ENCODE results near the gene LTBR.
"Not testable (repeated sequence)": the region's sequence is repeated elsewhere in the genome, so short reads cannot be mapped to it uniquely, and the experiment has no call there.

Gene LTBR

GRCh38 chr12:6383572-6384498, at the start of gene LTBR:
Gene LTBR (plus strand): TSS chr12:6384162. CDS start chr12:6384359, 197 bp downstream.
- DNase-seq (ENCODE audit: low read depth), result no peak

DNA sequence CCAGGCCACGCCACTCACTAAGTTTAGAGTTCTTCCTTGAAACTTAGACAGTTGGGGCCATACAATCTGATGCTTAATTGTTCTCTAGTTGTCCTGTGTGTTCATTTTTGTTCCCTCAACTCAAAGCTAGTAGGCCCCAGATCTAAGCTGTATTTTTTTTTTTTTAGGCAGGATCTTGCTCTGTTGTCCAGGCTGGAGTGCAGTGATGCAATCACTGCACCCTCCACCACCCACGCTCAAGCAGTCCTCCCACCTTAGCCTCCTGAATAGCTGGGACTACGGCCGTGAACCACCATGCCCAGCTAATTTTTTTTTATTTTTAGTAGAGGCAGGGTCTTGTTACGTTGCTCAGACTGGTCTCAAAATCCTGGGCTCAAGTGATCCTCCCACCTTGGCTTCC, 49.6 kb upstream of the LTBR start:
- no peak for DNase-seq (ENCODE audit: low read depth)

GRCh38 chr12:6334940-6335450, 49.0 kb upstream of the LTBR start:
- no peak for DNase-seq (ENCODE audit: low read depth)

- DNase-seq (ENCODE audit: low read depth), result peak; percentile 87
Observed at GRCh38 chr12:6335451-6336078, 48.4 kb upstream of the LTBR start.

DNA sequence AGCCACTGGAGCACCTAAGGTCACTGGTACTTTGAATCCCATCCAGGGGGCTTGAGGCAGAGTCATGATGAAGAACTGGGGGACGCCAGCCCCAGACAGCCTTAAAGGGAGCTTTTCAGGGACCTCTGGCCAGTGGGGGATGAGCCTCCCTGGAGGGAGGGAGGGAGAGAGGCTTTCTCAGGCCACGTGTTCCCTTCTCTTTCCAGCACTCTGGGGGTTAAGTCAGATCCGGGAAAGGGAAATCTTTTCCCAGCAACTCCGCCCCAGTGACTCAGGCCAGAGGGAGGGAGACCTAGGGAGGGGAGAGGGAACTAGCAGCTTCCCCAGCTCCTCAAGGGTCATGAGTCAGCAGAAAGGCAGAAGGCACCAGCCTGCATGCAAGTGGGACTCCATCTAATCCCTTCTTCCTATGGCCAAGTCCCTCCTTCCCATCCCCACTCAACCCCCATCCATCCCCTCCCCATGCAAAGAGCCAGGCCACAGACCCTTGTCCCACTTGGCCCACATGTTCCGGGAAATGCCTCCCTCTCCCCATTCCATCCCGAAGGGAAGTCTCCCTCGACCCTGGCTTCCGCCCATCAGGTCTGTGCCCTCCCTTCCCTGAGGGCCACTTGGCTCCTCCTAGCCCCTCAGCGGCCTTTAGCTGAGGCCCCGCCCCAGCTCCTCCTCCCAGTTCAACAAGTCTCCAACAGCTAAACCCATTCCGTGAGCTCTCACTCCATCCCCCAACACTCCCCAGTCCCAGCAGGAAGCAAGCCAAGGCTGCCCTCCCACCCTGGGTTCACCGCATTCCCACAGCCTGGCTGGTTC, 47.7 kb upstream of the LTBR start:
- DNase-seq (ENCODE audit: low read depth), result peak; percentile 45

DNA sequence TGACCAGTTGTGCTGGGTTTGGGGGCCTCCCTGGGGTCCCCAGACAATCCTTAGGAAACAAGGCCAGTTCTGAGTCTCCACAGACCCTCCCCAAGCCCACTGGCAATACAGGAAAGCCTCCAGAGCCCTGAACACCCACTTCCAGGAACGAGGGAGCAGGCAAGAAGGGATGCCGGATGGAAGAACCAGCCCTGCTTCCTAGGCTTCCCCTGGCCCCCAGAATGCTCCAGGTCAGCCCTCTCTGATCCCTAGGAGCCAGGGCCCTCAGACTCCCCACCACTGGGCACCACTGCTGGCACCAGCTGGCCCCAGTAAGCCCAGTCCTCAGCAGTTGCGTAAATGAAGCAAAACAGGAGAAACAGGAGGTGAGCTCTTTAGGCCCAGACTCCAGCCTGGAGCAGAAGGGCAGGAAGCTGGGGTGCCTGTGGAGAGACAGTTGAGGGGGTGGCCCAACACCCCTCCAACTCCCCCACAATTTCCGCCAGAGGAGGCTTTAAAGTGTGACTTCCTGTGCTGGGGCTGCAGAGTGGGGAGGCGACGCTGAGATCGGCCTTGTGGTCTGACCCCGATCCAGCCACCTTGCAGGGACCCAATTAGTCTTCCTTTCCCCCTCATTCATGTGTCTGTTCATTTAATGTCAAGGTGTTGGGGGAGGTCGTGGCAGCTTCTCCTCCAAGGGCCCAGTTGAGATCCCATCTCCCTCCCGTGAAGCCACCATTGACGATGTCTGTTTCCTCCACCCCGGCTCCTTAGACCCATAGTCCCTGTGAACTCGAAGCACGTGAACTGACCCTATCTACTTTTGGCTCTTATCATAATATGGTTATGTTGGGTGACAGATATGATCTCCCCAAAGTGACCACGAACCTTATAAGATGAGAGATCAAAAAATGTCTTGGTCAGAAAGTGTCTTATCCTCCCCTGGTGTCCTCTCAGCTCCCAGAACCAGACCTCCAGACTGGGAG, 46.8 kb upstream of the LTBR start:
- DNase-seq (ENCODE audit: low read depth), result peak; percentile 24

DNA sequence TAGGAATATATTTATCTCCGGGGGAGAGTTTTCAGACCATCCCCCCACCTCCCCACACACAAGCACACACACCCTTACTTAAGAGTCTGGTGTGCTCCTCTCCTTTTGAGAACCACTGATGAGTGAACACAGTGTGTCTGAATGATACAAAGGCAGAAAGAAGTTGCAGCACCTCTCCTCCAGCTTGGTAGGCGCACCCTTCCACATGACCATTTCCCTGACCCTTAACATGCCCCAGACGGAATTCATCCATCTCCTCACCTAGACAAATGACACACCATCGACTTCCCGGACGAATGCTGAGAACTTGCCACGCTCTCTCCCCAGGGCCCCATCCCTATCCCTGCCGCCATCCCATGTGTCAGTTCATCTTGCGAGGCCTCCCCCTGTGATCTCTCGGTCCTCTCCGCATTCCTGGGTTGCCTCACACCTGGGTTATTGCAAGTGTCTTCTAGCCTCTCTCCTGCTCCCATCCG, 46.0 kb upstream of the LTBR start:
- no peak for DNase-seq (ENCODE audit: low read depth)

GRCh38 chr12:6338536-6338935, 45.4 kb upstream of the LTBR start:
- DNase-seq (ENCODE audit: low read depth), result not testable (repeated sequence)

- DNase-seq (ENCODE audit: low read depth), result no peak
Observed at GRCh38 chr12:6338955-6339354, 45.0 kb upstream of the LTBR start.

DNA sequence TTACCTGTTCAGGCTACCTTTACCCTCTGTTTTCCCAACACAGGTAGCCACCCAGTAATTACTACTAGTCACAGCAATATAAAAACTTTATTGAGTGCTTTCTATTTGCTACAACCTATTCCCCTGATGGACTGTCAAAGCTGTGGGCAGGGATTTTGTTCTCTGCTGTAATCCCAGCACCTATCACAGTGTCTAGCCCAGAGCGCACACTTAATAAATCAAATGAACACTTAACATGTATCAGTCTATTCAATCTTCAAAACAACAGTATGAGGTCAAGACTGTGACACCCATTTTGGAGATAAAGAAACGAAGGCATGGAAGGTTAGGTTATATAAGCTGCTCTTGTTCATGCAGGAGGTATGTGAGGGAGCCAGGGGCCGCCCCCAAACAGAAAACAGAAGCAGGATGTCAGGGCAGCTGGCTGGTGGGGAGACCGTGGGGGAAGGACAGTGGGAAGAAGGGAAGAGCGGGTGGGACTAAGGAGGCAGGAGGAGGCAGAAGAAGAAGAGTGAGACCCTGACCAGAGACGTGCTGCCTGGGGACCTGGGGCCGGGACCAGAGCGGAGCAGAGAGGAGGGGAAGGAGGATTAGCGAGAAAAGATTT, 43.8 kb upstream of the LTBR start:
- DNase-seq (ENCODE audit: low read depth), result no peak

DNA sequence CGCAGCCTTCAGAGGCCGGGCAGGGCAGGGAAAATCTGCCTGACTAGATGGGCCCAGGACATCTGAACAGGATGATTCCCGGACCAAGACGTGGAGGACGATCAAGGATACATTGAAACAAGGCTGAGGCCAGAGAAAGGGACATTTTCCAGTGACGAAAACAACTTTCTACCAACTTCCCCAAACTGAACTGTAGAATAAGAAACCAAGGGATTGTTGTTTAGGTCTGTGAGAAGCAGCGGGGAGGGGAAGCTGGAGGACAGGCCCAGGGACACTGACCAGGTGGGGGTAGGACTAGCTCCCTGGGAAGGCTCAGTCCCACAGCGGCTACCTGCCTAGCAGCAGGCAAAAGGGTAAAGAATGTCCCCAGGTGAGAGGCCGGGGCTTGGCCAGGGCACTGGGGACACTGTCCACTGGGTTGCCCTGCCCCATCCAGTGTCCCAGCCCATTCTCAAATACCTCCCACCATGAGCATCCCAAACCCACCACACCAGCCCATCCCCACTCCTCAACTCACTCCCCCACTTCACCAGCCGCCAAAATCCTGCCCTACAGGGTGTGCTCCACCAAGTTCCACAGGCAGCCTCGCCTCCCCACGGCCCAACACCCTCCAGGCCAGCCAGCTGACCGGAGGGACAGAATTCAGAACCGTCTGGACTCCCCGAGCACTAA, 43.1 kb upstream of the LTBR start:
- no peak for DNase-seq (ENCODE audit: low read depth)

DNA sequence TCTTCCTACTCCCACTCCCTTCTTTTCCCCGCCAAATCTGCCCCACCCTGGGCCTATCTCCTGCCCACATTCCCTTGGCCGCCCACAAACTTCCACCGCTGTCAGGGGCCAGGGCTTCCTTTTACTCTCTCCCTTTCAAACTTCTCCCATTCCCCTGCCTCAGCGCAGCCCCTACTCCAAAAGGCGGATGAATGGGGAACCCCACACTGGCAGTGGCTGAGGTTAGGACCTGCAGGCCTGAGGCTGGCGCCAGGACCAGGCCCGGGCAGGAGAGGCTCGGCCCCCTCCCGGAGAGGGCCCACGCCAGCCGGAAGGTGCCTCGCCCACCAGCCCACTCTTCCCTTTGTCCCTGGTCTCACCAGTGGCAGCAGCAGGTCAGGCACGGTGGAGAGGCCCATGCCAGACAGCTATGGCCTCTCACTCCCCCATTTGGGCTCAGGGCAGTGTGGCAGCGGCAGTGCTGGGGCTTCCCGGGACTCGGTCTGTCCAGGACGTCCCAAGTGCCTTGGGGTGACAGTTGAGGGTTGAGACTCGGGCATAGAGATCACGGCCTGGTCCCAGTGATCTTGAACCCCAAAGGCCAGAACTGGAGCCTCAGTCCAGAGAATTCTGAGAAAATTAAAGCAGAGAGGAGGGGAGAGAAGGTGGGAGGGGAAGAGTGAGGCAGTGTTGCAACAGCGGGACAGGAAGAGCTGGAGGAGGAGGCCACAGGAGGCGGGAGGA, 42.4 kb upstream of the LTBR start, which contains the start of gene TNFRSF1A:
Gene TNFRSF1A, minus strand, starts transcription at position 660 of the 723 bp plus-strand sequence. Its CDS starts 262 bp downstream, at position 398.
- no peak for DNase-seq (ENCODE audit: low read depth)

GRCh38 chr12:6342140-6342889, 41.6 kb upstream of the LTBR start:
- no peak for DNase-seq (ENCODE audit: low read depth)

DNA sequence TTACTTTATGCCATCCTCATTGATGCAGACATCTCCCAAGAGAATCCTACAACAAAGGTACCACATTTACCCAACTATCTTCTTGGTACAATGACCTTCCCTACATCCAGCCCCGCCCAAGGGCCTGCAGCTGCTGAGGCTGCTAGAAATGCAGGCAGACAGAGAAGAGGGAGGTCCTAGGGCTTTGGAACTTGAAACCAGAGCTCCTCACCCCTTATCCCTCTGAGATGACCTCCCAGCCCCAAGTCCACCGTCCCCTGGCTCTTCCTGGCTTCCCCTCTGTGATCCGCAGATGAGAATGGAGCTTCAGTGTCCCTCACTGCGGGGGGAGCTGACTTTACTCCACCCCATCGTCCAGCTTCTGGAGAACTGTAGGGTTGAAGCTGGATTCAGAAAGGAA, 40.4 kb upstream of the LTBR start:
- DNase-seq (ENCODE audit: low read depth), result no peak

- DNase-seq (ENCODE audit: low read depth), result not testable (repeated sequence)
Observed at GRCh38 chr12:6344101-6344660, 39.8 kb upstream of the LTBR start.

DNA sequence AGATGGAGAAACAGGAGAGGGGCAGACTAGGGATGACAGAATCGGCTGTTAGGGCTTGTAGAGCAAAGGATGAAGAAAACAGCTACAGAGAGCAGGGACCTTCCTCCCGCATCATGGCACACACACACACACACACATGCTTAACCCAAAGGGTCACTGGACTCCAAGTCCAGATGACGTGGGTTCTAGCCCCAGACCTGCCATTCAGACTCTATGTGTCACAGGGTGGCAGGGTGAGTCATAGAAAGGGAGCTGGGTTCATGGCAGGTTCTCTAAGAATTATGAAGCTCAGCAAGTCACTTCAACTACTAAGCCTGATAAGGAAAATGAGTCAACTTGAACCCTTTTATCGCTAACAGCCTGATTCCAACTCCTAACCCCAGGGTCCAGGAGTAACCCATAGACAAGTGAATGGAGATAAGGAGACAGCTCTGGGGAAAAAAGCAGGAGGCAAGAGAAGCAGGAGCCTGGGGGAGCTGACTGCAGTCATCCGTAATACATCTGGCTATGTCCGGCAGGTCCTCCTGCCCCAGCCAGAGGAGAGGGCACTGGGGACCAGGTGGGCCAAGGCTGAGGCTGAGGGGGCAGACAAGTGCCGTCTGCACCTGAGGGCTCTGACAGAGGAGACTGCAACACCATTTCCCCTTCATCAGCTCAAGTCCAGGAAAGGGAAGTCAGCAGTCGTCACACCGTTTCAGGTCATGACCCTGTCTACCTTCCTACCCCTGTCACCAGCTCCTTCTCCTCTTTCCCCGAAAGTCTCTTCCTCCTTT, 38.5 kb upstream of the LTBR start:
- DNase-seq (ENCODE audit: low read depth), result peak; percentile 35

GRCh38 chr12:6346235-6346832, 37.6 kb upstream of the LTBR start:
- DNase-seq (ENCODE audit: low read depth), result no peak

Data from stimulated activated CD4-positive, alpha-beta T cell treated with anti-CD3 and anti-CD28 coated beads, Interleukin-2, amount 100 ng/mL, for 4 hours (primary cell).